Measurements from ENCODE around the gene FAM120A.

FAM120A gene

GRCh38 chr9:93592643-93593021, 141.1 kb downstream of the FAM120A start:
- DNase-seq = no peak

GRCh38 chr9:93593144-93593658, 141.7 kb downstream of the FAM120A start:
- DNase-seq = no peak

GRCh38 chr9:93594041-93594756, 142.7 kb downstream of the FAM120A start:
- no peak for DNase-seq

DNA sequence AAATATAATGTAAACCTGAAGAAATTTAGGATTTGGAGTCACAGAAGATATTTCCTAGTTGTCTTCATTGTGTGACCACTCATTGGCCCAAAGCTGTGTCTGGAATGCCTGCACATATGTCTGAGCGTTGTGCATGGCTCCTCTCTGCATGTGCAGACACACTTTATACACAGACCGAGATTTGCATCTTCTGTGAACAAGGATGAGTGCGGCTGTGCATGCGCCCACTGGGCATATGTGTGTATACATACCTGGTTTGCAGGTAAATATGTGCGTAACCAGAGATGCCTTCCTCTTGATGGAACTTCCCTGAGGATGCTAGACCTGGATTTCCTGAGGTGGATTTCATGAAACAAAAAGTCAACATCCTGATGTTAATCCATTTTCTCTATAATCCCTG, 144.0 kb downstream of the FAM120A start:
- no peak for DNase-seq

GRCh38 chr9:93595861-93596365, 144.4 kb downstream of the FAM120A start:
- DNase-seq = no peak

- DNase-seq = no peak
Measured at GRCh38 chr9:93596399-93596798, 144.9 kb downstream of the FAM120A start.

DNA sequence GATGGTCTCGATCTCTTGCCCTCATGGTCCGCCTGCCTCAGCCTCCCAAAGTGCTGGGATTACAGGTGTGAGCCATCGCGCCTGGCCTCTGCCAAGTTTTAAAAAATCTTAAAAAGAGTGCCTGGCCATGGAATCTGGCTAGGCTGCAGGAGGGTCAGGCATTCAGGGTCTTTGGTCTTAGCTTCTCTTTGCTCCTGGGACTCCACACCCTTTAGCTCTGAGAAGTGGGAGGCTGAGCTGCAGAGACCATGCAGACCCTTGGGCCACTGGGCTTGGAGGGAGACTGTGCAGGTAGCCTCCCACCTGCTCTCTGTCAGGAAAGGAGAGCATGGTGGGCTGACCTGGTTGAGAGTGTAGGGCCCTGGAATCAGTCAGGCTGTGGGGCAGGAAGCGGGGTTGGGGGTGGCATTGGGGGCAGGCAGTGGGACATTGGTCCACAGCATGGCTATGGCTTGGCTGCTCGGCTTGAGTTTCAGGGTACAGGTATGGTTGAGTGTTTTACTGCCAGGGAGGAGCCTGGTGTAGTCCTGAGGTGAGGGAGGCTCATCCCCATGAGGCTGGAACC, 145.7 kb downstream of the FAM120A start:
- no peak for DNase-seq

GRCh38 chr9:93597871-93598646, 146.6 kb downstream of the FAM120A start:
- no peak for DNase-seq

- DNase-seq = no peak
Measured at GRCh38 chr9:93598647-93599241, 147.3 kb downstream of the FAM120A start.

DNA sequence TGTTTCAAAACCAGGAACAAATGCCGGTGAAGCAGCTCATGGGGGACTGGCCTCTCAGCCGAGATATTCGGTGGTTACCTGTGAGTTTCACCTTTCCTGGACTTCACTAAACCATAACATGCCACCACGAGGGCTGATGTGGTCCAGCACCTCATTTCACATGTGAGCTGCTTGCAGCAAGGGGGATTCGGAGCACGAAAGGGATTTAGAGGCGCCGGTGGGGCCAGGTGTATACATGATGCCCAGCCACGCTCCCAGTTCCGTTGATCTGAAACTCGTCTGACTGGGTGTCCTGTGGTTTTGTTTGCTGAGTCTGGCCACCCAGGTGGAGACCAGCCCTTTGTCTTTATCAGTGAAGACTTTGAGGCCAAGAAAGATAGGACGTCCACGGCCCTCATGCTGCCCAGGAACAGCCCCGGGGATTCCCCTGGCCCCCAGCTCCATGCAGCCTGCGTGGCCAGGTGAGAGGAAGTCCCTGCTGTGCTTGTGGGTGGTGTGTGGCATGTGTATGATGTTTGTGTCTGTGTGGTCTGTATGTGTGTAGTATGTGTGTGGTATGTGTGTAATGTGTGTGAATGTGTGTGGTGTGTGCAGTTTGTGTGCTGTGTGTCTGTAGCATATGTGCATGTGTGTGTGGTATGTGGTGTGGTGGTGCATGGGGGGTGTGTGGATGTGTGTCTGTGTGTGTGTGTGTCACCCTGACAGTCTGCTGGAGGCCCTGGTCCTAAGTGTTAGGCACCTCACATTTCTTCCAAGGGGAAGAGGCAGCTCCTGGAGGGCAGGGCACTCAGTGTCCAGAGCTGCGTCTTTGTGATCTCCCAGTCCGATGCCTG, 148.3 kb downstream of the FAM120A start:
- DNase-seq = no peak

DNA sequence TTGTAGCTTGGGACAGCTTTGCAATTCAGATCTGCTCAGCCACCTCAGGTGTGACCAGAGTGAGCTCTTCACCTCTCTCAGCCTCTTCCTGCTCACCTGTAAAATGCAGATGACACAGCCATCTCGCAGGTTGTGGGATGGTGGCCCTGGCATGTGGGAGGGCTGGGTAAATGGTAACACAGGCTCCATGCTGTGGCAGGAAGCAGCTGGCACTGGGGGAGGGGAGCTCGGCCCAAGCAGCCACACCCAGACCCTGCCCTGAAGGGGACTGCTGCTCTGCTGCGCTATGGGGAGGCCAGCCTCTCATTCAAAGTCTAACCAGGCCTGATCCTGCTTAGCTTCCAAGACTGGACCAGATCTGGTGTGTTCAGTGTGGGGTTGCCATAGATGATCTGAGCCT, 149.0 kb downstream of the FAM120A start:
- DNase-seq = no peak

GRCh38 chr9:93601063-93601462, 149.6 kb downstream of the FAM120A start:
- no peak for DNase-seq

GRCh38 chr9:93601666-93602065, 150.2 kb downstream of the FAM120A start:
- DNase-seq = no peak

GRCh38 chr9:93603011-93603410, 151.5 kb downstream of the FAM120A start:
- DNase-seq = no peak

DNA sequence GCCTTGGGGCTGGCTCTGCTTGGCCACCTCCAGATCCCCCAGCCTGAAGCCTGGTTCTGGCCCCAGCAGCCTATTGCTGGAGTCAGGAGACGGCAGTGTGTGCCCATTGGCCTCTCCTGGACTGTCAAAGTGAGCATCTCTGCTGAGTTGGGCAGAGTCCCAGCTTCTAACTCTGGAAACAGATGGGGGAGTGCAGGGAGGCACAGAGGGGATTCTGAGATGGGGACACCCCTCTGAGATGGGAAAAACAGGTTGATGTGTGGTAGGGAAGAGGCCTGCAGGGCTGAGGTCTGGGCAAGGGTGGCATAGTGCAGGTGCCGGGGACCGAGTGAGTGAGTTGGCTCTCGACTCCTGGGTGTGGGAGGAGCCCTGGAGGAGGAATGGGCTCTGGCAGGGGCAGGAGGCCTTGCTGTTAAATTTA, 152.4 kb downstream of the FAM120A start:
- no peak for DNase-seq

DNA sequence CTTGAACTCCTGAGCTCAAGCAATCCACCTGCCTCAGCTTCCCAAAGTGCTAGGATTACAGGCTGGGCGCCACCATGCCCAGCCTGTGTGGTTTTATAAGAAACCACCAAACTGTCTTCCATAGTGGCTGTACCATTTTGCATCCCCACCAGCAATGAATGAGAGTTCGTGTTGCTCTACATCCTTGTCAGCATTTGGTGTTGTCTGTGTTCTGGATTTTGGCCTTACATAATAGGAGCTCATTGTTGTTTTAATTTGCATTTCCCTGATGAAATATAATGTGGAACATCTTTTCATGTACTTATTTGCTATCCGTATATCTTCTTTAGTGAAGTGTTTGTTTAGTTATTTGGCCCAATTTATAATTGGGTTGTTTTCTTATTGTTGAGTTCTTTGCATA, 154.7 kb downstream of the FAM120A start:
- DNase-seq = no peak

DNA sequence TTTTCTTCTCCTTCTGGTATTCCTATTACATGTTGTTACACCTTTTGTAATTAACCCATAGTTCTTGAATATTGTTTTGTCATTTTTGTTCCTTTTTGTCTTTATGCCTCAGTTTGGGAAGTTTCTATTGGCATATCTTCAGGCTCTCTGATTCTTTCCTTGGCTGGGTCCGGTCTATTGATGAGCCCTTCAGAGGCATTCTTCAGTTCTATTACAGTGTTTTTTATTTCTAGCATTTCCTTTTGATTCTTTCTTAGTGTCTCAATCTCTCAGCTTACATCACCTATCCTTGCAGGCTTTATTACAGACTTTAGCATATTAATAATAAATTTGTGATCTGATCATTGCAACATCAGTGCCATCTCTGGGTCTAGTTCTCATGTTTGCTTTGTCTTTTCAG, 158.7 kb downstream of the FAM120A start:
- DNase-seq = no peak

DNA sequence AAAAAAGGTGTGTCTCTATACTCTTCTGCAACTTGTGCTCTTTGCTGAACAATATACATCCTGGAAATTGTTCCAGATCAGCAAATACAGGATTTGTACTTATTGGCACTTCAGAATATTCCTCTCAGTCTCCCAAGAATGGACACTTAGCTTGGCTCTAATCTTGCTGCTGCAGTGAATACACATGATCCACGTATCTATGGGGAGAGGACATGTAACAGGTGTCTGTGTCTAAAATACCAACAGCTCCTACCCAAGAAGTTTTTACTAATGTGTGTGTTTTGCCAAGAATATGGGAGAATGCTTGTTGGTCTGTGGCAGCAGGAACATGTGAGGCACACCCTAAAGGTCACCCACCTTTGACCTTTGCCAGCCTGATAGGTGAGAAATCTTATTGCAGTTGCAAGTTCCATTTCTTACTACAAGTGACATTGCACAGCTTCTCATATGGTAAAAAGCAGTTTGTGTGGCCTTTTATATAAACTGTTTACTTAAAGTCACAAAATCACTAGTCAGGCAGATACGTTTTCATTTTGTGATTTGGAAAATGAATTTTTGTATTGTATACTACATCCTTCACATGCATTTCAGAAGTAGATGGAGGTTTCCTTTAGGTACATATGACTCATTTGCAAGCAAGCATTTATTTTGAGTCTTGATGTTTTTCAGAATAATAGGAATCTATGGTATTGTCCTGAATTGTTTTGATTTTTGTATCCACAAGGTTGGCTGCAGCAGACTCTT, 160.7 kb downstream of the FAM120A start:
- DNase-seq = no peak

DNA sequence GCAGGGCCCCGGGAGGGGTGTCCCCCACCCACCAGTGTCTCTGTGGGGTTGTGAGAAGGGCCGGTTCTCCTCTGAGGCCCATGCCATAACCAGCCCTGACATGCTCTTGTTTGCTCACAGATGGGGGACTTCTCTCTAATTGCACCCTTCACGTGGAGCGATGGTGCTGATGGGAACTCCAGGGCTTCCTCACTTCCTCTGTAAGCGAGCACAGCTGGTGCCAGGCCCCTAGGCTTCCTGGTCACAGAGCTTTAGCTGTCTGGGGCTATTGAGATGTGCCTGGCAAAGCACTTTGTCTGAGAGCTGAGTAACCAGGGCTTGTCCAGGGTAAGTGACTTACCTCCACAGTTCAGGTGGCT, 161.3 kb downstream of the FAM120A start:
- no peak for DNase-seq

GRCh38 chr9:93613174-93613573, 161.7 kb downstream of the FAM120A start:
- no peak for DNase-seq

Data from nucleus accumbens (tissue), 56 donors.